Thymus (tissue), 11 donors: Measurements from ENCODE around the gene CTNNA3. TPM values are rescaled to one million over a fixed set of nuclear protein-coding genes. Genes with fewer than 3 reads are reported as not detected.

Source experiments
- DNase-seq, 9 donors: peaks; one replicate each; pipeline ENCODE4 v3.0.0-alpha.2; 2013; ENCODE audit warnings: low spot score in 9 of 9, low read depth in 6 of 9, missing footprints in 1 of 9
- H3K27ac ChIP-seq, 2 donors: one replicate each; pipeline ENCODE4 v1.5.1; 2013; ENCODE audit warnings: control low read depth in 1 of 2, low read depth in 1 of 2, low read length in 1 of 2, mild to moderate bottlenecking in 1 of 2, moderate library complexity in 1 of 2
- H3K27me3 ChIP-seq, 2 donors: one replicate each; pipeline ENCODE4 v1.5.1; 2013; ENCODE audit warnings: low read length in 1 of 2; ENCODE audit not compliant: control insufficient read depth in 2 of 2, insufficient read depth in 1 of 2
- H3K36me3 ChIP-seq, 2 donors: one replicate each; pipeline ENCODE4 v1.5.1; 2013; ENCODE audit warnings: low read length in 1 of 2, mild to moderate bottlenecking in 1 of 2, moderate library complexity in 1 of 2; ENCODE audit not compliant: control insufficient read depth in 2 of 2, insufficient read depth in 2 of 2
- H3K4me1 ChIP-seq, 2 donors: one replicate each; pipeline ENCODE4 v1.5.1; 2013; ENCODE audit warnings: low read length in 2 of 2; ENCODE audit not compliant: control insufficient read depth in 2 of 2, insufficient read depth in 2 of 2
- H3K4me3 ChIP-seq, 2 donors: one replicate each; pipeline ENCODE4 v1.5.1; 2013; ENCODE audit warnings: low read length in 2 of 2, control low read depth in 1 of 2, mild to moderate bottlenecking in 1 of 2
- H3K9me3 ChIP-seq, 2 donors: one replicate each; pipeline ENCODE4 v1.5.1; 2013; ENCODE audit warnings: low read length in 1 of 2, mild to moderate bottlenecking in 1 of 2; ENCODE audit not compliant: control insufficient read depth in 2 of 2, insufficient read depth in 1 of 2
- WGBS: extraction: QIAGEN DNeasy Blood & Tissue Kit; methylation state at CpG from one replicate; pipeline ENCODE4 v1.1.7; 2013; 5-methylcytosine and 5-hydroxymethylcytosine counted together
- polyA plus RNA-seq: library from polyadenylated mRNA; stranded (reverse); fragments of 200-250 nt; gene quantifications from one replicate; pipeline ENCODE4 v1.2.3, GENCODE V29; 2013
- total RNA-seq: library from RNA; stranded (reverse); fragments of 120-200 nt; gene quantifications from one replicate; pipeline ENCODE4 v1.2.4, GENCODE V29; 2013
- donor health status: healthy.

The CTNNA3 gene
- total and polyA plus RNA-seq, 2 donors = 0.27 to 0.28 TPM

DNA sequence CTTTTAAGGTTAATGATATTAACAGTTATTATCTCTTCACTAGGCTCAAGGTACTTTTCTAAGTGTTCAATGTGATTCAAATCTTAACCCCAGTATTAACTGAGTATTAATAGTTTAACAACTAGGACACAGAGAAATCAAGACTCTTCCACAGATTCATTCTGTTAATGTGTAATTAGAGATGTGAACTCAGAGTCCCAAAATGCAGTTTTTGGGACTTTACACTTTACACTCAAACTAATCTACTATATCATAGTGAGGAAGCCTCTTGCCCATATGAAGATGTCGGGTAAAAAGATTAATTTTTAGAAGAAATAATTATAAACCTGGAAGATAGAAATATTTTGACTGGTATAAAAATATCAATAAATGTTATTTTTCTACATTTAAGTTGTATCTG is 1414.7 kb downstream of the CTNNA3 start:
- no peaks in the 10 kb centered on the region for H3K4me1 ChIP-seq
- 96% methylated on average over 1 of the region's 1 CpG for WGBS
- DNase-seq = no peak
- no peaks in the 10 kb centered on the region for H3K36me3 ChIP-seq
- H3K9me3 ChIP-seq = no peaks in the 10 kb centered on the region
- H3K27me3 ChIP-seq = no peaks in the 10 kb centered on the region
- H3K4me3 ChIP-seq = no peak overlapping the region
- no peak overlapping the region for H3K27ac ChIP-seq

DNA sequence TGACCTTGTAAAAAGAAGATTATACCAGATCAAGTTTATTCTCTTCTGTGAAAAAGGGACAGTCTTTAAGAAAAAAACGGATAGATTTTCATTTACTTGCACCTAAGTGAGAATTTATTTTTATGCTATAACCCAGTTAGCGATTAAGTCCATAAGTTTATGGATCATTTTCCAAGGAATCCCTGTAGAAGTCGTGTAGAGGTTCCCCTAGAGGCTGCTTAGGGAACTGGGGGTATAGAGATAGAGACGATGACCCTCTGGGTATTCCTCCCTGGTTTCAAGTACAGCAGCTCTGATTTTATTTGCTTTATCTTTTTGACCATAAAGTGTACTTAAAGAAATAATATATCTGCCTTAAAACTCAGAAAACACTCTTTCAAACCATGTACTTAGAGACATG is 1418.5 kb downstream of the CTNNA3 start:
- no peaks in the 10 kb centered on the region for H3K9me3 ChIP-seq
- no peak for DNase-seq
- no peak overlapping the region for H3K4me3 ChIP-seq
- no peaks in the 10 kb centered on the region for H3K36me3 ChIP-seq
- H3K27ac ChIP-seq = no peak overlapping the region
- H3K27me3 ChIP-seq = no peaks in the 10 kb centered on the region
- 67% methylated on average over 4 of the region's 4 CpGs for WGBS
- H3K4me1 ChIP-seq = no peaks in the 10 kb centered on the region

- Histone ChIP-seq H3K4me3 (no peak overlapping the region), H3K27me3 (no peaks in the 10 kb centered on the region), H3K27ac (no peak overlapping the region), H3K36me3 (no peaks in the 10 kb centered on the region), H3K4me1 (no peaks in the 10 kb centered on the region), H3K9me3 (no peaks in the 10 kb centered on the region)
- no peak for DNase-seq
- WGBS = 89% methylated on average over 3 of the region's 3 CpGs
These were observed 1422.0 kb downstream of the CTNNA3 start for GRCh38 chr10:66273966-66274519.

DNA sequence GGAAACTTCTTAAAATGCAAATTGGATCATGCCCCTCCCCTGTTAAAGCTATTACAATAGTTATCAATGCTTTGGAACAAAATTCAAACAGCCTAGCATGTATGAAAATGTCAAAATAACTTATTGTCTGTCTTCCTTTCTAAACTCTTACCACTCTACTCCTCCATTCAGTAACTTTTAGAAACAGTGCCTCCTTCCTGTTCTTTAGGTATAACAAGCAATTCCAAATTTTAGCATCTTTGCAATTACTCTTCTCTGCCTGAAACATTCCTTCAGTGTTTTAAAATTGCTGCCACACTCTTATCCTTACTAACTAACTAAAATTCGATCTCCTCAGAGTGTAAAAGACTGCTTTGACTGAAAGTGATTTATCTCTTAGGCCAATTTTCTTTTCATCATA is 1430.6 kb downstream of the CTNNA3 start:
- 73% methylated on average over 1 of the region's 1 CpG for WGBS
- no peak overlapping the region for H3K27ac ChIP-seq
- DNase-seq = no peak
- H3K9me3 ChIP-seq = no peaks in the 10 kb centered on the region
- H3K36me3 ChIP-seq = no peaks in the 10 kb centered on the region
- no peaks in the 10 kb centered on the region for H3K4me1 ChIP-seq
- H3K27me3 ChIP-seq = no peaks in the 10 kb centered on the region
- no peak overlapping the region for H3K4me3 ChIP-seq

DNA sequence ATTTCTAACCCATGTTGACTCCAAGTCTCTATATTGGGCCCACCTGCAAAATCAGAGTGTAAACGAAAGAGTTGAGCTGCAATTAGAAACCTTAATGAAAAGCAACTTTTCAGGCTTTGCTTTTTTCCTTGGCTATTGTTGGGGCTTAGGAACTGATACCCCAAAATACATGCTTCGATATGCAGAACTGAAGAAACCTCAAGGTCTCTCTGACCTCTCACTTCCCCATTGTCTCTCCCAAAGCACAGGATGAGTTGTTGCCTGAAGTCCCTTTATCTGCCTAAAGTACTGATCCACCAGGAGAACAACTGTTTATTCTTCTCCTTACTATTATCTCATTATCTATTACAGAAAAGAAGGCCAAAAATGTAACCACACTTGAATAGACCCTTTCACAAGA is 1436.2 kb downstream of the CTNNA3 start:
- Histone ChIP-seq H3K27ac (no peak overlapping the region), H3K27me3 (no peaks in the 10 kb centered on the region), H3K4me3 (no peak overlapping the region), H3K9me3 (peaks cover 0 to 3% of the 10 kb centered on the region in 2 donors), H3K36me3 (no peaks in the 10 kb centered on the region), H3K4me1 (no peaks in the 10 kb centered on the region)
- WGBS = 84% methylated on average over 2 of the region's 2 CpGs
- no peak for DNase-seq

DNA sequence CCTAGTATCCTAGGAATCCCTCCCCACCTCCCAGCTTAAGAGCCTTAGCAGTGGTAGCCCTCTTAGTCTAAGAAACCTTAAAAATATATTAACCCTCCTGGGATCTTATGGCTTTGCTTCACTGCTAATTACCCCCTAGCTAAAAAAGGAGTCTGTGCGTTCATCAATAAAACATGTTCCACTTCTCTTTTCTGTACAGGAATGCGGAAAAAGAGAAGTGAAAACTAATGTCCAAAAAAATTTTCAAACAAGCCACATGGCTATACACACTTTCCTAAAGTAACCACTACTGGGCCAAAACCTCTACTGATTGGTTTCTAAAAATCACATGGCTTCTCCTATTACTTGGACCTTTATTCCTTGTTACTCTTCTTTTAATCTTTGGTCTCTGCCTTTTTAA is 1437.3 kb downstream of the CTNNA3 start:
- H3K27me3 ChIP-seq = no peaks in the 10 kb centered on the region
- H3K36me3 ChIP-seq = no peaks in the 10 kb centered on the region
- DNase-seq = no peak
- H3K27ac ChIP-seq = no peak overlapping the region
- H3K4me1 ChIP-seq = no peaks in the 10 kb centered on the region
- peaks cover 0 to 3% of the 10 kb centered on the region in 2 donors for H3K9me3 ChIP-seq
- H3K4me3 ChIP-seq = no peak overlapping the region
- WGBS = 84% methylated on average over 2 of the region's 2 CpGs

- peaks cover 0 to 3% of the 10 kb centered on the region in 2 donors for H3K9me3 ChIP-seq
- H3K4me1 ChIP-seq = no peaks in the 10 kb centered on the region
- no peak for DNase-seq
- H3K27ac ChIP-seq = no peak overlapping the region
- no peak overlapping the region for H3K4me3 ChIP-seq
- 88% methylated on average over 1 of the region's 1 CpG for WGBS
- no peaks in the 10 kb centered on the region for H3K36me3 ChIP-seq
- H3K27me3 ChIP-seq = no peaks in the 10 kb centered on the region
These were observed 1438.2 kb downstream of the CTNNA3 start for GRCh38 chr10:66257801-66258200.

GRCh38 chr10:66252986-66253385 is 1443.0 kb downstream of the CTNNA3 start:
- Histone ChIP-seq H3K36me3 (no peaks in the 10 kb centered on the region), H3K9me3 (peaks cover 0 to 3% of the 10 kb centered on the region in 2 donors), H3K27ac (no peak overlapping the region), H3K27me3 (no peaks in the 10 kb centered on the region), H3K4me3 (no peak overlapping the region), H3K4me1 (no peaks in the 10 kb centered on the region)
- DNase-seq = no peak

- H3K27me3 ChIP-seq = no peaks in the 10 kb centered on the region
- H3K27ac ChIP-seq = no peak overlapping the region
- H3K4me1 ChIP-seq = no peaks in the 10 kb centered on the region
- no peak for DNase-seq
- 88% methylated on average over 1 of the region's 1 CpG for WGBS
- H3K36me3 ChIP-seq = no peaks in the 10 kb centered on the region
- peaks cover 0 to 28% of the 10 kb centered on the region in 2 donors for H3K9me3 ChIP-seq
- H3K4me3 ChIP-seq = no peak overlapping the region
These were observed 1449.8 kb downstream of the CTNNA3 start for GRCh38 chr10:66246177-66246576.

DNA sequence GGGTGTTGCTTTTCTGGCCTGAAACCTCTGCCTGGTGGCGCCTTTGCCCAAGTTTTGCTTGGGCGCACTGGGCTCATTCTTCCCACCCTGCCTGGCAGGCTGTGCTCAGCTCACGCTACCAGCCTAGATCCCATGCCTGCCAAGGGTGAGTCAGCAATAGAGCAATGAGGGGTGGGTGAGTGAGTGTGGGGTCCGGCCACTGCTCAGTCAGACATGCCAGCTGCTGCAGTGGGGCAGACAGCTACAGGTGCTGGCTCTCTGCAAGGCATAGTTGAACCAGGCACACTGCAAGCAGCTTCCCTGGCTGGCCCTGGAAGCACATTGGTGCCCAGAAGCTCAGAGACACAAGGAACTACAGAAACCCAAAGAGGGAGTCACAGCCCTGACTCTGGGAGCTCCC is 1451.0 kb downstream of the CTNNA3 start:
- Histone ChIP-seq H3K36me3 (no peaks in the 10 kb centered on the region), H3K4me1 (no peaks in the 10 kb centered on the region), H3K27ac (no peak overlapping the region), H3K27me3 (no peaks in the 10 kb centered on the region), H3K4me3 (no peak overlapping the region), H3K9me3 (peaks cover 0 to 28% of the 10 kb centered on the region in 2 donors)
- 95% methylated on average over 4 of the region's 4 CpGs for WGBS
- DNase-seq = no peak
